Osteoblast (primary cell): Measurements from ENCODE around the gene FBXO15. TPM values are rescaled to one million over a fixed set of nuclear protein-coding genes. Genes with fewer than 3 reads are reported as not detected.
A peak's percentile ranks its signal among the peaks of the same experiment; 100 is the strongest.

Experiments
- DNase-seq: peaks from one replicate; pipeline ENCODE4 v3.0.0; 2011; ENCODE audit warnings: low spot score, mixed read lengths; ENCODE audit not compliant: insufficient read length; ENCODE audit errors: missing footprints
- H2AFZ ChIP-seq: 2 replicates; pipeline ENCODE4 v1.6.0; 2011; ENCODE audit warnings: mild to moderate bottlenecking, low read length
- H3K27ac ChIP-seq: 2 replicates; pipeline ENCODE4 v1.5.1; 2011; ENCODE audit warnings: mild to moderate bottlenecking, low read depth, low read length, moderate library complexity
- H3K27me3 ChIP-seq: 2 replicates; pipeline ENCODE4 v1.6.0; 2012; ENCODE audit warnings: mild to moderate bottlenecking, control low read depth, inconsistent platforms, low read length, moderate library complexity; ENCODE audit not compliant: insufficient read depth
- H3K36me3 ChIP-seq: 2 replicates; pipeline ENCODE4 v1.5.1; 2011; ENCODE audit warnings: mild to moderate bottlenecking, low read length, control low read depth, moderate library complexity; ENCODE audit not compliant: insufficient read depth
- H3K4me1 ChIP-seq: 2 replicates; pipeline ENCODE4 v1.5.1; 2011; ENCODE audit warnings: mild to moderate bottlenecking, low read length, control low read depth, moderate library complexity; ENCODE audit not compliant: insufficient read depth
- H3K4me2 ChIP-seq: 2 replicates; pipeline ENCODE4 v1.6.0; 2011; ENCODE audit warnings: mild to moderate bottlenecking, low read length; ENCODE audit not compliant: insufficient read depth
- H3K4me3 ChIP-seq: fragments of 200-600 bp; sonication (generic); 3 replicates; pipeline ENCODE4 v1.5.1; 2012; ENCODE audit warnings: mild to moderate bottlenecking, low read length, inconsistent platforms; ENCODE audit not compliant: insufficient read depth
- H3K79me2 ChIP-seq: 2 replicates; pipeline ENCODE4 v1.6.0; 2012; ENCODE audit warnings: mild to moderate bottlenecking, low read length, control low read depth, inconsistent platforms; ENCODE audit not compliant: insufficient read depth
- H3K9me3 ChIP-seq: 2 replicates; pipeline ENCODE4 v1.5.1; 2011; ENCODE audit warnings: low read depth, low read length, control low read depth
- H4K20me1 ChIP-seq: 2 replicates; pipeline ENCODE4 v1.6.0; 2012; ENCODE audit warnings: mild to moderate bottlenecking, low read length, control low read depth; ENCODE audit not compliant: insufficient read depth
- CTCF ChIP-seq: IDR thresholded peaks from 2 replicates; pipeline ENCODE4 v1.5.1; 2011; ENCODE audit warnings: mild to moderate bottlenecking, low read depth, low read length, moderate library complexity; ENCODE audit errors: extremely low read depth
- total RNA-seq: library from RNA; depleted of rRNA; stranded (reverse); fragments of >200 nt; gene quantifications from 2 replicates; pipeline ENCODE4 v1.2.3, GENCODE V29; 2012

Gene FBXO15
- total RNA-seq, 1 donor, result 0.36 TPM

GRCh38 chr18:74152270-74152669, 4.6 kb upstream of the FBXO15 start:
- H4K20me1 ChIP-seq, result no peaks in the 10 kb centered on the region
- no peak overlapping the region for H3K27ac ChIP-seq
- no peak overlapping the region for H3K4me2 ChIP-seq
- H3K27me3 ChIP-seq, result no peaks in the 10 kb centered on the region
- peaks cover 63% of the 10 kb centered on the region for H3K79me2 ChIP-seq
- peaks cover 14% of the 10 kb centered on the region for H3K36me3 ChIP-seq
- H3K4me1 ChIP-seq, result peaks cover 14% of the 10 kb centered on the region
- no peak overlapping the region for H2AFZ ChIP-seq
- TF ChIP-seq CTCF, result no peak
- no peaks in the 10 kb centered on the region for H3K9me3 ChIP-seq
- H3K4me3 ChIP-seq, result no peak overlapping the region
- no peak for DNase-seq

DNA sequence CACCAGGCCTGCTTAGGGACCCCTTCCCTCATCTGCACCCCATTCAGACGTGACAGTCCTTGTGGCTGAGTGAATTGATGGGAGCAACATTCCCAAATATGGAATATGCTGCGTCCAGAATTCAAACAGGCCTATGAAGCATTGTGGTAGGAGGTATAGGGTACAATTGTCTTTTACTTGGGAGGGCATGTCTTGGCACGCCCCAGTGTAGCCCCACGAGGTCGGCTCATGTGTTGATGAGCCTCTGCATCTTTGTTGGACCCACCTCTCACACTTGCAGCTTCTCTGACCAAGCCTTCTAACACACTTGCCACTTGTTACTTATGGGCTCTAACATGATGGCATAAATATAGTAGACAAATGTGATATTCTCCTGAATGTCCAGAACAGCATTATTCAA, 2.2 kb upstream of the FBXO15 start:
- DNase-seq, result no peak
- Histone ChIP-seq H3K4me2 (peak overlapping the region; percentile 100), H3K79me2 (peaks cover 61% of the 10 kb centered on the region), H4K20me1 (no peaks in the 10 kb centered on the region), H3K4me1 (peaks cover 19% of the 10 kb centered on the region), H3K4me3 (no peak overlapping the region), H3K9me3 (no peaks in the 10 kb centered on the region), H3K27ac (no peak overlapping the region), H3K27me3 (no peaks in the 10 kb centered on the region), H3K36me3 (peaks cover 3% of the 10 kb centered on the region), H2AFZ (no peak overlapping the region)
- no peak for TF ChIP-seq CTCF

DNA sequence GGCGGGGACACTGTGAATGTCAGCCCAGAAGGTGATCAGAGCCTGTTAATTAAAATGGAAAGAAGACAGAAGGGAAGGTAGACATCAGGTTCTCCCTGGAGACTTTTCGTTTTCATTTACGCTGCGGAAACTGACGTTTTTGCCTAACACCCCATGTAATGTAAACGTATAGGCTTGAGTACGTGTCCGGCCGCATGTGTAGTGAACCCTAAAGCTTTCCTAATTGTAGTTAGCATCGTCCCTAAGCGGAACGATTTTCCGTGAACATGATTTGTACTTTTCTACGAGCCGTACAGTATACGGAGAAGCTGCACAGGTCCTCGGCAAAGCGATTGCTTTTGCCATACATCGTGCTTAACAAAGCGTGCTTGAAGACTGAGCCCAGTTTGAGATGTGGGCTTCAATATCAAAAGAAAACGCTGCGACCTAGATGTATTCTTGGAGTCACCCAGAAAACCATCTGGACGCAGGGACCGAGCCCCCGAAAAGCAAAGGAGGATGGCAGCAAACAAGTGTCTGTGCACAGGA, 973 bp upstream of the FBXO15 start:
- peak overlapping the region; percentile 83 for H3K27ac ChIP-seq
- TF ChIP-seq CTCF, result no peak
- no peaks in the 10 kb centered on the region for H4K20me1 ChIP-seq
- peaks cover 52% of the 10 kb centered on the region for H3K79me2 ChIP-seq
- no peaks in the 10 kb centered on the region for H3K9me3 ChIP-seq
- H3K4me3 ChIP-seq, result peak overlapping the region; percentile 84
- peaks cover 19% of the 10 kb centered on the region for H3K4me1 ChIP-seq
- no peak for DNase-seq
- no peaks in the 10 kb centered on the region for H3K36me3 ChIP-seq
- H3K4me2 ChIP-seq, result peak overlapping the region; percentile 100
- peak overlapping the region; percentile 97 for H2AFZ ChIP-seq
- no peaks in the 10 kb centered on the region for H3K27me3 ChIP-seq

- H4K20me1 ChIP-seq, result no peaks in the 10 kb centered on the region
- H3K27ac ChIP-seq, result no peak overlapping the region
- H3K4me2 ChIP-seq, result peak overlapping the region; percentile 100
- H3K27me3 ChIP-seq, result no peaks in the 10 kb centered on the region
- no peaks in the 10 kb centered on the region for H3K36me3 ChIP-seq
- DNase-seq, result no peak
- peak overlapping the region; percentile 84 for H3K4me3 ChIP-seq
- TF ChIP-seq CTCF, result no peak
- no peaks in the 10 kb centered on the region for H3K9me3 ChIP-seq
- H3K4me1 ChIP-seq, result peaks cover 19% of the 10 kb centered on the region
- peaks cover 41% of the 10 kb centered on the region for H3K79me2 ChIP-seq
- H2AFZ ChIP-seq, result peak overlapping the region; percentile 99
Observed at GRCh38 chr18:74147491-74147778, 199 bp downstream of the FBXO15 start.
